ENCODE measurements around the gene AHSG. TPM values are rescaled to one million over a fixed set of nuclear protein-coding genes. Genes with fewer than 3 reads are reported as not detected.

AHSG gene
- total RNA-seq, 1 donor from 2014 or later: 0.30 TPM

- no peaks in the 10 kb centered on the region for H3K9me3 Mint-ChIP-seq
- H3K4me3 Mint-ChIP-seq: no peak overlapping the region
- H3K4me1 Mint-ChIP-seq: peaks cover 13% of the 10 kb centered on the region
- no peak for TF ChIP-seq CTCF (conservative IDR thresholded peaks at IDR 0.05)
- no peak for DNase-seq (ENCODE audit: low read depth, low spot score)
- H3K27ac Mint-ChIP-seq (ENCODE audit: unreplicated experiment): no peak overlapping the region
- no peaks in the 10 kb centered on the region for H3K36me3 Mint-ChIP-seq (ENCODE audit: low read depth)
- peaks cover 1% of the 10 kb centered on the region for H3K27me3 Mint-ChIP-seq (ENCODE audit: low read depth)
Observed at GRCh38 chr3:186599785-186600166, 13.1 kb upstream of the AHSG start.

- H3K27me3 Mint-ChIP-seq (ENCODE audit: low read depth): peaks cover 9% of the 10 kb centered on the region
- no peaks in the 10 kb centered on the region for H3K36me3 Mint-ChIP-seq (ENCODE audit: low read depth)
- H3K4me3 Mint-ChIP-seq: no peak overlapping the region
Observed at GRCh38 chr3:186600896-186601295, 12.0 kb upstream of the AHSG start.

GRCh38 chr3:186603159-186603558, 9.7 kb upstream of the AHSG start:
- Mint-ChIP-seq H3K9me3 (no peaks in the 10 kb centered on the region), H3K4me1 (peaks cover 8% of the 10 kb centered on the region), H3K27me3 (ENCODE audit: low read depth) (peaks cover 9% of the 10 kb centered on the region), H3K27ac (ENCODE audit: unreplicated experiment) (peak overlapping the region; percentile 10), H3K4me3 (no peak overlapping the region), H3K36me3 (ENCODE audit: low read depth) (no peaks in the 10 kb centered on the region)
- no peak for DNase-seq (ENCODE audit: low read depth, low spot score)
- no peak for TF ChIP-seq CTCF (conservative IDR thresholded peaks at IDR 0.05)

More at GRCh38 chr3:186600896-186601295, 12.0 kb upstream of the AHSG start:
- DNase-seq (ENCODE audit: low read depth, low spot score): no peak
- TF ChIP-seq CTCF (conservative IDR thresholded peaks at IDR 0.05): no peak
- Mint-ChIP-seq H3K4me1 (peaks cover 13% of the 10 kb centered on the region), H3K9me3 (no peaks in the 10 kb centered on the region), H3K27ac (ENCODE audit: unreplicated experiment) (no peak overlapping the region)

GRCh38 chr3:186605078-186605477, 7.8 kb upstream of the AHSG start:
- no peak for TF ChIP-seq CTCF (conservative IDR thresholded peaks at IDR 0.05)
- peaks cover 9% of the 10 kb centered on the region for H3K27me3 Mint-ChIP-seq (ENCODE audit: low read depth)
- H3K4me1 Mint-ChIP-seq: no peaks in the 10 kb centered on the region
- H3K36me3 Mint-ChIP-seq (ENCODE audit: low read depth): no peaks in the 10 kb centered on the region
- DNase-seq (ENCODE audit: low read depth, low spot score): no peak
- H3K9me3 Mint-ChIP-seq: no peaks in the 10 kb centered on the region
- H3K4me3 Mint-ChIP-seq: no peak overlapping the region
- H3K27ac Mint-ChIP-seq (ENCODE audit: unreplicated experiment): no peak overlapping the region

- TF ChIP-seq CTCF (conservative IDR thresholded peaks at IDR 0.05): no peak
- DNase-seq (ENCODE audit: low read depth, low spot score): no peak
- no peak overlapping the region for H3K4me3 Mint-ChIP-seq
- no peaks in the 10 kb centered on the region for H3K4me1 Mint-ChIP-seq
- H3K27me3 Mint-ChIP-seq (ENCODE audit: low read depth): peaks cover 9% of the 10 kb centered on the region
- no peak overlapping the region for H3K27ac Mint-ChIP-seq (ENCODE audit: unreplicated experiment)
- H3K9me3 Mint-ChIP-seq: no peaks in the 10 kb centered on the region
- no peaks in the 10 kb centered on the region for H3K36me3 Mint-ChIP-seq (ENCODE audit: low read depth)
Observed at GRCh38 chr3:186605561-186606545, 7.0 kb upstream of the AHSG start.

Measured in neural crest cell (in vitro differentiated cells).